ENCODE results near the gene MLLT10.
A peak's percentile ranks its signal among the peaks of the same experiment; 100 is the strongest.

MLLT10 gene

GRCh38 chr10:21517134-21518031 lies 16.6 kb upstream of the MLLT10 start:
- DNase-seq, result no peak

GRCh38 chr10:21518149-21518640 lies 15.8 kb upstream of the MLLT10 start:
- DNase-seq, result no peak

GRCh38 chr10:21518641-21519396 lies 15.2 kb upstream of the MLLT10 start:
- no peak for DNase-seq

- no peak for DNase-seq
These were observed 14.6 kb upstream of the MLLT10 start for GRCh38 chr10:21519397-21519933.

GRCh38 chr10:21519941-21520436 lies 14.0 kb upstream of the MLLT10 start:
- DNase-seq, result no peak

- no peak for DNase-seq
These were observed 13.5 kb upstream of the MLLT10 start for GRCh38 chr10:21520509-21520908.

- DNase-seq, result no peak
These were observed 13.1 kb upstream of the MLLT10 start for GRCh38 chr10:21520949-21521348.

- no peak for DNase-seq
These were observed 12.1 kb upstream of the MLLT10 start for GRCh38 chr10:21521751-21522533.

- DNase-seq, result no peak
These were observed 11.2 kb upstream of the MLLT10 start for GRCh38 chr10:21522631-21523406.

- no peak for DNase-seq
These were observed 10.4 kb upstream of the MLLT10 start for GRCh38 chr10:21523557-21524008.

GRCh38 chr10:21524131-21524525 lies 9.9 kb upstream of the MLLT10 start:
- no peak for DNase-seq

GRCh38 chr10:21524526-21525366 lies 9.3 kb upstream of the MLLT10 start:
- DNase-seq, result no peak

GRCh38 chr10:21525367-21526187 lies 8.5 kb upstream of the MLLT10 start, which contains the start of gene SKIDA1:
SKIDA1 (minus strand) TSS chr10:21525682; CDS start chr10:21517822, 7,860 bp downstream.
- peak; percentile 65 for DNase-seq

GRCh38 chr10:21526188-21526859 lies 7.7 kb upstream of the MLLT10 start:
- DNase-seq, result peak; percentile 69

GRCh38 chr10:21526860-21527597 lies 7.0 kb upstream of the MLLT10 start:
- peak; percentile 46 for DNase-seq

GRCh38 chr10:21527598-21528235 lies 6.3 kb upstream of the MLLT10 start:
- DNase-seq, result no peak

- no peak for DNase-seq
These were observed 5.6 kb upstream of the MLLT10 start for GRCh38 chr10:21528236-21529031.
